Activated naive CD4-positive, alpha-beta T cell treated with anti-CD3 and anti-CD28 coated beads for 36 hours (primary cell): ENCODE measurements around the gene SF3B4. TPM values are rescaled to one million over a fixed set of nuclear protein-coding genes. Genes with fewer than 3 reads are reported as not detected.
"Not testable (repeated sequence)": the region's sequence is repeated elsewhere in the genome, so short reads cannot be mapped to it uniquely, and the experiment has no call there.

Source experiments
- CTCF ChIA-PET: fragments of 350-600 bp; sonication (Branson Sonifier 250); formaldehyde crosslinking; loops from one replicate; lab custom pipeline; 2021; ENCODE audit warnings: antibody characterized with exemption; lab: Charles Lee
- DNase-seq: peaks from one replicate; pipeline ENCODE4 v3.0.0-alpha.2; 2020
- H3K27ac Mint-ChIP-seq: one replicate; pipeline ENCODE4 v1.8.0; 2021; ENCODE audit warnings: mild to moderate bottlenecking, mixed read lengths
- H3K27me3 Mint-ChIP-seq: one replicate; pipeline ENCODE4 v1.8.0; 2021; ENCODE audit warnings: low read depth, mixed read lengths
- H3K36me3 Mint-ChIP-seq: one replicate; pipeline ENCODE4 v1.8.0; 2021; ENCODE audit warnings: low read depth, mixed read lengths
- H3K4me1 Mint-ChIP-seq: one replicate; pipeline ENCODE4 v1.8.0; 2021; ENCODE audit warnings: low read depth, mixed read lengths
- H3K4me3 Mint-ChIP-seq: one replicate; pipeline ENCODE4 v1.8.0; 2021; ENCODE audit warnings: mild to moderate bottlenecking, moderate library complexity, mixed read lengths
- H3K9me3 Mint-ChIP-seq: one replicate; pipeline ENCODE4 v1.8.0; 2021; ENCODE audit warnings: mixed read lengths
- intact Hi-C: fragments of 100-400 bp; cut with micrococcal nuclease; formaldehyde crosslinking; loops from one replicate; pipeline ENCODE4 v1.15.1; 2023
- total RNA-seq, 2 experiments: library from RNA; stranded (reverse); gene quantifications; one replicate each; pipeline ENCODE4 v1.2.3, GENCODE V29; 2021

Gene SF3B4, protein sequence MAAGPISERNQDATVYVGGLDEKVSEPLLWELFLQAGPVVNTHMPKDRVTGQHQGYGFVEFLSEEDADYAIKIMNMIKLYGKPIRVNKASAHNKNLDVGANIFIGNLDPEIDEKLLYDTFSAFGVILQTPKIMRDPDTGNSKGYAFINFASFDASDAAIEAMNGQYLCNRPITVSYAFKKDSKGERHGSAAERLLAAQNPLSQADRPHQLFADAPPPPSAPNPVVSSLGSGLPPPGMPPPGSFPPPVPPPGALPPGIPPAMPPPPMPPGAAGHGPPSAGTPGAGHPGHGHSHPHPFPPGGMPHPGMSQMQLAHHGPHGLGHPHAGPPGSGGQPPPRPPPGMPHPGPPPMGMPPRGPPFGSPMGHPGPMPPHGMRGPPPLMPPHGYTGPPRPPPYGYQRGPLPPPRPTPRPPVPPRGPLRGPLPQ
- total RNA-seq, result 10 to 100 TPM; 47.3 to 48.5 TPM

DNA sequence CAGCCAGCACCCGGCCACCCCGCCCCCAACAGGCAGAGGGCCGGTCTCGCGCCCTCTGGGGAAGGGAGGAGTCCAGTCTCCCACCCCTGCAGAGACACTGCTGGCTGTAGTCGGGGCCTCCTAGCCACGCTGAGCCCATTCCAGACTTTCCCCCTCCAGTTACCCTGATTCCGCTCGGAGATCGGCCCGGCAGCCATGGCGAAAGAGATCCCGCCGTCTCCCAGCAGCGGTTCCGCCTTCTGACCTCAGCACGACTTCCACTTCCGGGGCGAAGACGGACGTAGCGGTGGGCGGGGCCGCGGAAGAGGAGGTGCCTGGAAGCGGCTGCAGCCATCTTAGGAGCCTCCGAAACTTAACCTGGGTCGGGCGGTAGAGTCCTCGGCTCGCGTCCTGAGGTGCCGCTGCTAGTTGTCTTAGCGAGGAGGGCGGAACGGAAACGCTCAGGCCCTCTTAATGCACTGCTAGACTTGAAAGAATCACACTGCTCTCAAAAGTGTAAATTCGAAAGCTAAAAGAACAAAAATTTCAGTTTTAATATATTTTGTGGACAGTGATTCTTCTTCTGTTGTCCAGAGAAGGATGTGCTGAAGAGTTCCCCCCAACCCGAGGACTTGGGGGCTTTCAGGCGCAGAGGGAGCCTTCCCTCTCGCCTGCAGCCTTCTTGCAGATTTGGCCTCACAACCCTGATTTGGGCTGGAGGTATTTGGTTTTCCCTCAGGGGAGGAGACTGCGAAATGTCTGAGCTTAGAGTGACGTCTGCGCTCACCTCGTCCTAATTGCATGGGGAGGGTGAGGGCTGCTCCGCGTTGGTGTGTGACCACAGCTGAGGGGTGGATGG is at the start of gene SF3B4:
Gene SF3B4 (minus strand): TSS at position 241 of the 838 bp plus-strand sequence. CDS start 44 bp downstream, at position 197.
- peaks cover 45% of the 10 kb centered on the region for H3K4me1 Mint-ChIP-seq
- intact Hi-C loops, result loop anchor here (1.0 to 2.0 kb wide), 5 partner anchors 10 to 81 kb away; partner anchors contain the start of genes BOLA1 and SV2A
- peak within 1 kb of the TSS; percentile 95 for H3K27ac Mint-ChIP-seq
- H3K4me3 Mint-ChIP-seq, result peak within 1 kb of the TSS; percentile 99
- no peaks in the 10 kb centered on the region for H3K9me3 Mint-ChIP-seq
- peak; percentile 97 for DNase-seq
- peaks cover 38% of the 10 kb centered on the region for H3K36me3 Mint-ChIP-seq
- H3K27me3 Mint-ChIP-seq, result no peaks in the 10 kb centered on the region
- CTCF ChIA-PET, result interaction anchor here (1.0 kb wide), 1 partner anchor 40 kb away, joined by 3 read pairs; a partner anchor contains a TSS

DNA sequence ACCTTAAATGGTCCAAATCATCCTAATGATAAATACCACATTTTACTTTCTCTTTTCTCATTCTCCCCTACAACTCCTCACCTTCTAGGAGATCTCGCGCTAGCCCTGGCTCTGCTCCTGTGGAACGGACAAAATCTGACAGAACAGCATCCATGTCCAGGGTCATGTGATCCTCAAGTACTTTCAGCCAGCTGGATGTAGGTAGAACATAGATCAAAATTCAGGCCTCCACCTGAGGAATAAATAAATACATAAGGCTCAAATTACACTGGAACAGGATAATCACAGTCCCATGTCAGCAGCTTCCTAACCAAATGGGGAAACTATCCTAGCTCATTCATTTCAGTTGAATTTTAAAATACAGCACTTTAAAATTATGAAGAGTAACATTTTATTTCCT is 49.7 kb upstream of the SF3B4 start:
- Mint-ChIP-seq H3K4me1 (peaks cover 29% of the 10 kb centered on the region), H3K27ac (no peak overlapping the region), H3K4me3 (no peak overlapping the region), H3K36me3 (peaks cover 25% of the 10 kb centered on the region), H3K9me3 (no peaks in the 10 kb centered on the region), H3K27me3 (no peaks in the 10 kb centered on the region)
- intact Hi-C loops, result no loop called here
- CTCF ChIA-PET, result no interaction called here
- DNase-seq, result no peak

GRCh38 chr1:149972547-149972946 is 44.9 kb upstream of the SF3B4 start:
- CTCF ChIA-PET, result interaction anchor here (1.6 kb wide), 1 partner anchor 10 kb away, joined by 5 read pairs; no protein-coding TSS in a partner anchor

DNA sequence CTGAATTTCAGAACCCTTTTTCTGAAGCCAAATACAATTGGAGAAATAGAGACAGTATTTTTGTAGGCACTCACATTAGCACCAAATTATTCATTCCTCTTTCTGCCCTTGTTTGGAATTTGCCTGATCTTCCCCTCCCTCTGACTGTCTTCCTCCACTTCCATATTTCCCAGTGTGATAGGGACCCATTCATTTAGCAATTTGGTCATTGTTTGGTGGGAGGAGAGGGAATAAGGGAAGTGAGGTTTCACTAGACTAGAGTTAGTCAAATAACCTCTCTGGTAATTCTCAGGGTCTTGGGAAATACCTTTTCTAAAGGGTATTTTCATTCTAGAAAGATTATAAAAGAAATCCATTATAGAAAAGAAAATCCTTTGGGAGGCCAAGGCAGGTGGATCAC is 40.0 kb upstream of the SF3B4 start:
- Mint-ChIP-seq H3K4me1 (peaks cover 5% of the 10 kb centered on the region), H3K9me3 (no peaks in the 10 kb centered on the region), H3K27me3 (no peaks in the 10 kb centered on the region), H3K36me3 (peaks cover 26% of the 10 kb centered on the region), H3K27ac (no peak overlapping the region), H3K4me3 (no peak overlapping the region)
- intact Hi-C loops, result no loop called here
- DNase-seq, result no peak
- CTCF ChIA-PET, result no interaction called here

More at GRCh38 chr1:149972547-149972946, 44.9 kb upstream of the SF3B4 start:
- Mint-ChIP-seq H3K27me3 (no peaks in the 10 kb centered on the region), H3K27ac (no peak overlapping the region), H3K4me1 (no peaks in the 10 kb centered on the region), H3K9me3 (no peaks in the 10 kb centered on the region), H3K4me3 (no peak overlapping the region), H3K36me3 (peaks cover 28% of the 10 kb centered on the region)
- intact Hi-C loops, result no loop called here
- no peak for DNase-seq

GRCh38 chr1:149967041-149967440 is 39.4 kb upstream of the SF3B4 start:
- no peaks in the 10 kb centered on the region for H3K27me3 Mint-ChIP-seq
- H3K9me3 Mint-ChIP-seq, result no peaks in the 10 kb centered on the region
- peaks cover 25% of the 10 kb centered on the region for H3K36me3 Mint-ChIP-seq
- H3K4me3 Mint-ChIP-seq, result no peak overlapping the region
- CTCF ChIA-PET, result interaction anchor here (1.4 kb wide), 2 partner anchors 83 to 220 kb away, joined by 4 to 6 read pairs; no protein-coding TSS in a partner anchor
- no peak for DNase-seq
- peaks cover 10% of the 10 kb centered on the region for H3K4me1 Mint-ChIP-seq
- intact Hi-C loops, result no loop called here
- H3K27ac Mint-ChIP-seq, result no peak overlapping the region

- intact Hi-C loops, result no loop called here
- peaks cover 12% of the 10 kb centered on the region for H3K4me1 Mint-ChIP-seq
- H3K27ac Mint-ChIP-seq, result no peak overlapping the region
- H3K27me3 Mint-ChIP-seq, result no peaks in the 10 kb centered on the region
- CTCF ChIA-PET, result interaction anchor here (1.4 kb wide), 2 partner anchors 84 to 220 kb away, joined by 4 to 6 read pairs; no protein-coding TSS in a partner anchor
- H3K9me3 Mint-ChIP-seq, result no peaks in the 10 kb centered on the region
- peaks cover 23% of the 10 kb centered on the region for H3K36me3 Mint-ChIP-seq
- H3K4me3 Mint-ChIP-seq, result no peak overlapping the region
- no peak for DNase-seq
Measured at GRCh38 chr1:149966405-149966804, 38.8 kb upstream of the SF3B4 start.

DNA sequence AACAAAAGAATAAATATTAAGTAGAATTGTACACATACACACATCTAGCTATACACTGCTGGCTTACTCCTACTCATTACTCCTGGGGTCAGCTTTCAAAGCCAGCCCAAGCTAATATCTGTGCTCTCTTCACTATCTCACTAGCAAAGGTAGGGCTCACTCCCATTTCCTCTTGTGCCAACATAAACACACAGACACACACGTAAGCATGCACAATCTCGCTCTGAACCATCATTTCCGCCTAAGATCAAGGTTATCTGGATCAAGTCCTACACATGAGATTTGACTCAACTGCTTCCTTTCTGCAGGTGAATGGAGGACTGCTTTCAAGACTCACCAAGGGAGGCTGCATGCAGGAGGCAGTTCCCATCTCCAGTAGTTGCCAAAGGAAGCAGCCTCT is 37.8 kb upstream of the SF3B4 start:
- no peaks in the 10 kb centered on the region for H3K9me3 Mint-ChIP-seq
- no peak overlapping the region for H3K27ac Mint-ChIP-seq
- intact Hi-C loops, result no loop called here
- H3K36me3 Mint-ChIP-seq, result peaks cover 25% of the 10 kb centered on the region
- CTCF ChIA-PET, result interaction anchor here (1.0 to 1.3 kb wide), 3 partner anchors 45 to 221 kb away, joined by 3 to 6 read pairs (median 3); partner anchors contain the start of gene OTUD7B
- peaks cover 12% of the 10 kb centered on the region for H3K4me1 Mint-ChIP-seq
- H3K4me3 Mint-ChIP-seq, result no peak overlapping the region
- peak; percentile 12 for DNase-seq
- H3K27me3 Mint-ChIP-seq, result no peaks in the 10 kb centered on the region

DNA sequence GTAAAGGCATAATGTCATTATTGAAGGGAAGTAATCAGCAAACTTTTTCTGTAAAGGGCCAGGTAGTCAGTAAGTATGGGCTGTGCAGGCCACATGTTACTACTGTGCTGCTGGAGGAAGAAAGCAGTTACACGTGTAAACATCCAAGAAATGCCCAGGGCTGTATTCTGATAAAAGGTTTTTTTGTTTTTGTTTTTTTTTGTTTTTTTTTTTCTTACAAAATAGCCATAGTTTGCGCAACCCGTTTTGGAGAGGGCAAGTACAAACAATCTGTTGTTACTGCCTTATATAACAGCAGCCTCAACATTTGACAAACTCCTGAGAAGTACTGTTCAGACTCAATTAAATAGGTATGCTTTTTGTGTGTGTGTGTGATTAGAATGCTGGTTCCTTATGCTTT is 35.8 kb upstream of the SF3B4 start:
- intact Hi-C loops, result loop anchor here (5.0 kb wide), 1 partner anchor 44 kb away; no protein-coding TSS in a partner anchor
- H3K4me1 Mint-ChIP-seq, result peaks cover 12% of the 10 kb centered on the region
- peaks cover 35% of the 10 kb centered on the region for H3K36me3 Mint-ChIP-seq
- H3K9me3 Mint-ChIP-seq, result no peaks in the 10 kb centered on the region
- DNase-seq, result no peak
- H3K27me3 Mint-ChIP-seq, result no peaks in the 10 kb centered on the region
- H3K4me3 Mint-ChIP-seq, result no peak overlapping the region
- H3K27ac Mint-ChIP-seq, result no peak overlapping the region
- CTCF ChIA-PET, result interaction anchor here (1.8 to 2.9 kb wide), 2 partner anchors 25 to 75 kb away, joined by 4 to 11 read pairs; no protein-coding TSS in a partner anchor

- Mint-ChIP-seq H3K9me3 (no peaks in the 10 kb centered on the region), H3K36me3 (peaks cover 38% of the 10 kb centered on the region), H3K27ac (no peak overlapping the region), H3K4me3 (no peak overlapping the region), H3K4me1 (peaks cover 12% of the 10 kb centered on the region), H3K27me3 (no peaks in the 10 kb centered on the region)
- CTCF ChIA-PET, result interaction anchor here (0.6 to 3.0 kb wide), 28 partner anchors 10 to 224 kb away, joined by 3 to 25 read pairs (median 4); partner anchors contain the start of gene OTUD7B
- intact Hi-C loops, result loop anchor here (1.0 to 5.0 kb wide), 5 partner anchors 45 to 225 kb away; no protein-coding TSS in a partner anchor
- no peak for DNase-seq
Measured at GRCh38 chr1:149962736-149963135, 35.1 kb upstream of the SF3B4 start.

DNA sequence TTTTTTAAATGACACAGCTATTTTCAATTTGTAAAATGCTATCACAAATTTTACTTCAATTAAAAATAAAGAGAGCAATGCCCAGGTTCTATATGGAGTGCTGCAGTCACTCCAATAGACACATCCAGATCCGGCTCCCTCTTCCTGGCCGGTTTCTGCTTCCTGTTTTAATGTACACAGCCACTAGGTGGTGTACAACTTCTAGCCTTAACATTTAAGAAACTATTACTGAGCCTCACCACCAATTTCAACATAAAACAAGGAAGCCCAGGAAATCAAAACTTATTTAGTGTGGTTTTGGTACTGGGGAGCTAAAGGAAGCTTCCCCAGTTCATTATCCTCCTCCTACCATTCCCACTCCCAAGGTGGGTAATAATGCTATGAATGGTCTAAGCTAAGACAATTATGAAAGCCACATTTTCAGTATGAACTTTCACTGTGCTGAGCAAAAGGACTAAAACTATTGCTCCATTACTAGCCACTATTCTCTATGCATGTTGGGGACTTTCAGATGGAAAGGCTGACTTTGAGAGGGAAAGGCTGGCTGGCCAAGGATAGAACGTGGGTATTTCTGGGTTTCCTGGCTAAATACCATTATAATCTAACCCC is 34.5 kb upstream of the SF3B4 start:
- no peak overlapping the region for H3K27ac Mint-ChIP-seq
- CTCF ChIA-PET, result interaction anchor here (0.6 to 3.0 kb wide), 32 partner anchors 10 to 225 kb away, joined by 3 to 25 read pairs (median 4); partner anchors contain the start of gene OTUD7B
- peaks cover 42% of the 10 kb centered on the region for H3K36me3 Mint-ChIP-seq
- no peaks in the 10 kb centered on the region for H3K27me3 Mint-ChIP-seq
- peaks cover 12% of the 10 kb centered on the region for H3K4me1 Mint-ChIP-seq
- intact Hi-C loops, result loop anchor here (1.0 to 5.0 kb wide), 5 partner anchors 45 to 225 kb away; no protein-coding TSS in a partner anchor
- DNase-seq, result peak; percentile 63
- no peak overlapping the region for H3K4me3 Mint-ChIP-seq
- H3K9me3 Mint-ChIP-seq, result no peaks in the 10 kb centered on the region

DNA sequence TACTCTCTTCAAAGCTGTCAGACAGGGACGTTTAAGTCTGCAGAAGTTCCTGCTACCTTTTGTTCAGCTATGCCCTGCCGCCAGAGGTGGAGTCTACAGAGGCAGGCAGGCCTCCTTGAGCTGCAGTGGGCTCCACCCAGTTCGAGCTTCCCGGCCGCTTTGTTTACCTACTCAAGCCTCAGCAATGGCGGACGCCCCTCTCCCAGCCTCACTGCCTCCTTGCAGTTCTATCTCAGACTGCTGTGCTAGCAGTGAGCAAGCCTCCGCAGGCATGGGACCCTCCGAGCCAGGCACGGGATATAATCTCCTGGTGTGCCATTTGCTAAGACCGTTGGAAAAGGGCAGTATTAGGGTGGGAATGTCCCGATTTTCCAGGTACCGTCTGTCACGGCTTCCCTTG is 29.9 kb upstream of the SF3B4 start:
- intact Hi-C loops, H3K4me3 Mint-ChIP-seq, H3K27ac Mint-ChIP-seq, H3K4me1 Mint-ChIP-seq, CTCF ChIA-PET, H3K9me3 Mint-ChIP-seq, H3K27me3 Mint-ChIP-seq, DNase-seq: not testable (repeated sequence)
- peaks cover 52% of the 10 kb centered on the region for H3K36me3 Mint-ChIP-seq
